BLaER1 treated with 17β-estradiol and CSF1 and Interleukin-3, amounts not matched to agents 10 nM and 100 nM (cell line): ENCODE results near the gene UTP3.
"Not testable (repeated sequence)": the region's sequence is repeated elsewhere in the genome, so short reads cannot be mapped to it uniquely, and the experiment has no call there.

Experiments
- H3K27ac ChIP-seq, 11 experiments: shearing (Covaris generic); formaldehyde crosslinking; 2 replicates each; pipeline ENCODE4 v1.8.1; 2022
- H3K27me3 ChIP-seq, 11 experiments: shearing (Covaris generic); formaldehyde crosslinking; 2 replicates each; pipeline ENCODE4 v1.8.1; 2022
- H3K36me3 ChIP-seq, 11 experiments: shearing (Covaris generic); formaldehyde crosslinking; 2 replicates each; pipeline ENCODE4 v1.8.1; 2022
- H3K4me1 ChIP-seq, 10 experiments: shearing (Covaris generic); formaldehyde crosslinking; 2 replicates each; pipeline ENCODE4 v1.8.1; 2022
- H3K4me2 ChIP-seq, 11 experiments: shearing (Covaris generic); formaldehyde crosslinking; 2 replicates each; pipeline ENCODE4 v1.8.1; 2022
- H3K4me3 ChIP-seq, 10 experiments: shearing (Covaris generic); formaldehyde crosslinking; 2 replicates each; pipeline ENCODE4 v1.8.1; 2022
- H3K9ac ChIP-seq, 11 experiments: shearing (Covaris generic); formaldehyde crosslinking; 2 replicates each; pipeline ENCODE4 v1.8.1; 2022
- H3K9me3 ChIP-seq, 11 experiments: shearing (Covaris generic); formaldehyde crosslinking; replicated peaks in 1 of 11; 2 replicates each; pipeline ENCODE4 v1.8.1; 2022
- H4K20me1 ChIP-seq, 11 experiments: shearing (Covaris generic); formaldehyde crosslinking; 2 replicates each; pipeline ENCODE4 v1.8.1; 2022
- Cebpa-rat ChIP-seq, 11 experiments: shearing (Covaris generic); IDR thresholded peaks; 2 replicates each; pipeline ENCODE4 v1.8.1; 2022

Gene UTP3

DNA sequence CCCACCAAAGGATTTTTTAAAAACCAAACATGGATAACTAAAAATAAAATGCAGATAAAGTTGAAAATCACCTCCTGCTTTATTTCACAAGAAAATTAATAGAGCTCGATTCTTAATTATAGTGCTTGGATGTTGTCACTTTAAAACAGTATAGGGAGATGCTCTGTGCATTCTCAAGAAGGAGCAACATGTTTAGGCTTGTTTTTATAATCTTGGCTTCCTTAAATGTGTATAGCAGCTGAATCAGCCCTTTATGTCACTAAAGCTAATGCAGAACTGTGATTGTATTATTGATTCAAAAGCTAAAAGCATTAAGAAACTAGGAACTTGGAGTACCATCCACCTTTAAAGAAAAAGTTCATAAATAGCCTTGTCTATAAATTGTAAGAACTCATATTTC, 12.9 kb downstream of the UTP3 start:
- peak overlapping the region in 2 of 11 experiments; percentile 16 to 53; a peak in 3 of 22 replicates for H3K27ac ChIP-seq
- no peak overlapping the region for H3K4me3 ChIP-seq
- H3K9ac ChIP-seq: no peak overlapping the region
- H3K27me3 ChIP-seq: no peaks in the 10 kb centered on the region
- H3K4me1 ChIP-seq: peaks cover 16 to 32% (median 19%) of the 10 kb centered on the region in 10 experiments
- peak overlapping the region in 2 of 11 experiments; percentile 46 to 48; a peak in 3 of 22 replicates for H3K4me2 ChIP-seq
- no peaks in the 10 kb centered on the region for H3K9me3 ChIP-seq
- no peaks in the 10 kb centered on the region for H3K36me3 ChIP-seq
- TF ChIP-seq Cebpa-rat (IDR thresholded peaks at IDR 0.05): no peak
- H4K20me1 ChIP-seq: peaks cover 0 to 7% (median 0%) of the 10 kb centered on the region in 11 experiments; a peak in 1 of 22 replicates

GRCh38 chr4:70702592-70702991, 14.3 kb downstream of the UTP3 start:
- not testable (repeated sequence) for H3K27me3 ChIP-seq, H3K9ac ChIP-seq, H3K4me3 ChIP-seq, H3K36me3 ChIP-seq, H3K27ac ChIP-seq, H3K9me3 ChIP-seq
- Histone ChIP-seq H3K4me1 (peaks cover 29 to 46% (median 32%) of the 10 kb centered on the region in 10 experiments), H4K20me1 (peaks cover 0 to 16% (median 0%) of the 10 kb centered on the region in 11 experiments; a peak in 4 of 22 replicates), H3K4me2 (peak overlapping the region in 2 of 11 experiments; percentile 90 to 93; a peak in 2 of 22 replicates)

DNA sequence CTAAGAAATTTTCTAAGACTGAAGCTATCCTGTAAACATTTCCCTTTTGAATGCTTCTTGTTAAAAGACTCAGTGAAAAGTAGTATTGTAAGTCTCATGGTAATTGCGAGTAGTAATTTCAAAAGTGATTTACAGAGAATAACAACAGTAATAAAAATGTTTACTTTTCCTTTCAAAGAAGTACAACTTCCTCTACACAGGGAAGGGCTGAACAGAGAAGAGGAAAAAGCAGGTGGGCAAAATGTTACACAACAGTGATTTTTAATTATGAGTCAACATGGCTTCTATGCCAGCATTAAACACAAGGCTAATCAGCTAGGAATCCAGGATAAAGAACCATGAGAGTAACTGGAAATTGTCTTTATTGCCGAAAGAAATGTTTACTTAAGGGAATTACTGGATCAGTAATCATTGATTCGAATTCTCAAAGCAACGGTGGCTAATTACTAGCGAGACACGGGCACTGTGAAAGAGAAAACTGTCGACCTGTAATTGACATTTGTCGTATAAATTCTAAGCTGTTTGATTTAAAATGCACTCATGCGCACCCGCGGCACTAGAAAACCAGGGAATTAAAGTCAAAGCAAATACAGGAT, 15.4 kb downstream of the UTP3 start:
- H3K27ac ChIP-seq: peak overlapping the region; percentile 79 to 92 (median 88); a peak in 21 of 22 replicates
- peaks cover 29 to 56% (median 32%) of the 10 kb centered on the region in 10 experiments for H3K4me1 ChIP-seq
- no peaks in the 10 kb centered on the region for H3K9me3 ChIP-seq
- TF ChIP-seq Cebpa-rat (IDR thresholded peaks at IDR 0.05): no peak
- H3K9ac ChIP-seq: peak overlapping the region; percentile 88 to 95 (median 91)
- H4K20me1 ChIP-seq: peaks cover 0 to 22% (median 0%) of the 10 kb centered on the region in 11 experiments; a peak in 4 of 22 replicates
- H3K27me3 ChIP-seq: no peaks in the 10 kb centered on the region
- H3K4me2 ChIP-seq: peak overlapping the region; percentile 77 to 97 (median 90)
- H3K36me3 ChIP-seq: no peaks in the 10 kb centered on the region
- peak overlapping the region; percentile 77 to 98 (median 94) for H3K4me3 ChIP-seq

DNA sequence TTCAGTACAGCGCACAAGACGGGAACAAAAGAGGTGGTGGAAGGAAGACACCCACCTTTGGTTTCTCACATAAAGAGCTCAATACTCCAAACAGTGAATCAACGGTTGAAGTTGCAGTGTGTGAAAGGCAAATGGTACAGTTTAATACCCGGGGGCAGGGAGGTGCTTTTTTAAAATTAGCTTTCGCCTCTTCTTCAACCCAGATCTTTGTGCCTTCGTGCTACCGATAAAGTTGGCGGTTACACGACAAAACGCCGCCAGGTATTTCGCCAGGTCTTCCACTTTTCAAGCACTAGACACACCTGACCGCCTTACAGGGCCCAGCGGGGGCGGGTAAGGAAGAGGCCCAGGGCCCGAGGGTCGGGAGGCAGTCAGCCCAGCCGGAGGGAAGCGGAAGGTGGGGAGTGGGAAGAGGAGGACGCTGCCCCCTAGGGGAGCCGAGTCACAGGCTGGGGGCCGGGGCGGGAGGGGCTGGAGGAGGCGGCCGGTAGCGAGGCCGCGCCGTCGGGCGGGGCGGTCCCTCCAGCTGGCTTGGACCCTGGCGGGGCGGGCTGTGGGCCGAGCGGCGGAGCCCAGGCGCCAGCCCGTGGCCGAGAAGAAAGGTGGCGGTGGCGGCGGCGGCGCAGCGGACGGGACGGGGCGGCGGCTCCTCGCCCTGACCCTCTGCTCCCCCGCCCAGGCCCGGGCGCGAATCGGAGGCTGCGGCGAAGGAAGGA, 16.0 kb downstream of the UTP3 start:
- Histone ChIP-seq H3K4me1 (peaks cover 29 to 60% (median 32%) of the 10 kb centered on the region in 10 experiments), H3K36me3 (no peaks in the 10 kb centered on the region), H3K27ac (peak overlapping the region; percentile 79 to 92 (median 88)), H4K20me1 (peaks cover 0 to 22% (median 0%) of the 10 kb centered on the region in 11 experiments; a peak in 4 of 22 replicates), H3K4me3 (peak overlapping the region; percentile 77 to 98 (median 94)), H3K27me3 (no peaks in the 10 kb centered on the region), H3K9ac (peak overlapping the region; percentile 88 to 95 (median 91)), H3K4me2 (peak overlapping the region; percentile 77 to 97 (median 90)), H3K9me3 (no peaks in the 10 kb centered on the region)
- no peak for TF ChIP-seq Cebpa-rat (IDR thresholded peaks at IDR 0.05)

DNA sequence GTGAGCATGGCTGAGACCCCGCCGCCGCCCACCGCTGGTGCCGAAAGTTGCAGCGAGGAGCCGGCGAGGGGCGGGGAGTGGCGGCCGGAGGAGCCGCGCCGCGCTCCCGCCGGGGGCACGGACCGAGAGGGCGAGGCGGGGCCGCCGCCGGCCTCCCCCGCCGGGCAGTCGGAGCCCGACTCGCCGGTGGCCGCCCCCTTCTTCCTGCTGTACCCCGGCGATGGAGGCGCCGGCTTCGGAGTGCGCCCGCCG, 16.5 kb downstream of the UTP3 start:
- peak overlapping the region; percentile 77 to 98 (median 94) for H3K4me3 ChIP-seq
- H3K9me3 ChIP-seq: no peaks in the 10 kb centered on the region
- TF ChIP-seq Cebpa-rat (IDR thresholded peaks at IDR 0.05): no peak
- H3K36me3 ChIP-seq: no peaks in the 10 kb centered on the region
- H3K27ac ChIP-seq: peak overlapping the region; percentile 79 to 92 (median 88)
- H4K20me1 ChIP-seq: peaks cover 0 to 22% (median 0%) of the 10 kb centered on the region in 11 experiments; a peak in 4 of 22 replicates
- H3K4me1 ChIP-seq: peaks cover 29 to 64% (median 32%) of the 10 kb centered on the region in 10 experiments
- peak overlapping the region; percentile 77 to 97 (median 90) for H3K4me2 ChIP-seq
- H3K9ac ChIP-seq: peak overlapping the region; percentile 88 to 95 (median 91)
- no peaks in the 10 kb centered on the region for H3K27me3 ChIP-seq

DNA sequence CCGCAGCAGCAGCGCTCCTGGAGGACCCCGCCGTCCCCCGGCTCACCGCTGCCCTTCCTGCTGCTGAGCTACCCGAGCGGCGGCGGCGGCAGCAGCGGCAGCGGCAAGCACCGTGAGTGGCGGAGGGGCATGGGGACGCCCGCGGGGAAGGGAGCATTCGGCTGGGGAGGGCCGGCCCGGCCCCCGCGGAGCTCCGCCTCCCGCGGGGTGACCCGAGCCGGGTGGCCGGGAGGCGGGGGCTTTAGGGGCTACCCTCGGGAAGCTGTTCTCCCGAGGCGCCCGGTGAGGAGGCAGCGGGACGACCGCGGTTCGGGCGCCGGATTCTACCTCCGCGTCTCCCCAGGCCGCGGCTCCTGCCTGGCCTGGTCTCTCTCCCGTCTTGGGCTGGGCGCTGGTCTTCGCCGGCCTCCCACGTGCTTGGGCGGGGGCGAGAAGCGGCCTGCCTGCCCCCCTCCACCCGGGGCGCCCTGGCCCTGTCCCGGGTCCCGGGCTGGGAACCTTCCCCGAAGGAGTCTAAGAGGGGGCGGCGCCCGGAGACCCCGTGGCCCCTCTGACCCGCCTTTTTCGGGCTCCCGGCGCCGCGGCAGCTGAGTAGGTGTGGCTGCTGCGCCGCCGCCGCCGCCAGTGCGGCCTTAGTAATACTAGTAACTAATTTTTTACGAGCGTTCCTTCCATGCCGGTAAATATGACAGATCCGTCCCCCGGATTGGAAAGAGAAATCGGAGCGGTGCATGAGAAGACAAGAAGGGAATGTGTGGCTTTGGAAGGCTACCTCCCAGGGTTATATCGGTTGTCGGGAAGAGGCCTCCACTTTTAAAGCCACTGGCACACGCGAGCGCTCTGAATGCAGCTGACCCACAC, 17.1 kb downstream of the UTP3 start:
- peak overlapping the region; percentile 77 to 98 (median 94) for H3K4me3 ChIP-seq
- no peaks in the 10 kb centered on the region for H3K9me3 ChIP-seq
- peak overlapping the region; percentile 77 to 97 (median 90) for H3K4me2 ChIP-seq
- peaks cover 29 to 64% (median 32%) of the 10 kb centered on the region in 10 experiments for H3K4me1 ChIP-seq
- H3K27me3 ChIP-seq: no peaks in the 10 kb centered on the region
- H3K36me3 ChIP-seq: no peaks in the 10 kb centered on the region
- H3K9ac ChIP-seq: peak overlapping the region; percentile 88 to 95 (median 91)
- TF ChIP-seq Cebpa-rat (IDR thresholded peaks at IDR 0.05): no peak
- peak overlapping the region; percentile 79 to 92 (median 88) for H3K27ac ChIP-seq
- H4K20me1 ChIP-seq: peaks cover 0 to 22% (median 0%) of the 10 kb centered on the region in 11 experiments; a peak in 4 of 22 replicates

GRCh38 chr4:70706044-70706461, 17.7 kb downstream of the UTP3 start:
- Histone ChIP-seq H3K27ac (peak overlapping the region; percentile 79 to 92 (median 88)), H3K4me1 (peaks cover 29 to 61% (median 32%) of the 10 kb centered on the region in 10 experiments), H3K4me2 (peak overlapping the region; percentile 77 to 97 (median 90)), H3K9me3 (no peaks in the 10 kb centered on the region), H3K4me3 (peak overlapping the region; percentile 77 to 98 (median 94)), H3K9ac (peak overlapping the region; percentile 88 to 95 (median 91)), H4K20me1 (peaks cover 0 to 22% (median 0%) of the 10 kb centered on the region in 11 experiments; a peak in 4 of 22 replicates), H3K27me3 (no peaks in the 10 kb centered on the region), H3K36me3 (no peaks in the 10 kb centered on the region)
- TF ChIP-seq Cebpa-rat (IDR thresholded peaks at IDR 0.05): no peak

GRCh38 chr4:70706516-70706915, 18.2 kb downstream of the UTP3 start:
- Histone ChIP-seq H3K4me2 (peak overlapping the region; percentile 77 to 97 (median 90)), H3K4me3 (peak overlapping the region; percentile 77 to 98 (median 94)), H3K36me3 (no peaks in the 10 kb centered on the region), H3K27ac (peak overlapping the region in 7 of 11 experiments; percentile 12 to 92 (median 90); a peak in 7 of 22 replicates), H3K9ac (peak overlapping the region; percentile 88 to 95 (median 91)), H4K20me1 (peaks cover 0 to 22% (median 0%) of the 10 kb centered on the region in 11 experiments; a peak in 4 of 22 replicates), H3K4me1 (peaks cover 29 to 61% (median 32%) of the 10 kb centered on the region in 10 experiments), H3K27me3 (no peaks in the 10 kb centered on the region), H3K9me3 (no peaks in the 10 kb centered on the region)
- TF ChIP-seq Cebpa-rat (IDR thresholded peaks at IDR 0.05): no peak
